ENCODE results near the gene PCED1B.

The PCED1B gene

GRCh38 chr12:47088021-47088944, 8.9 kb downstream of the PCED1B start:
- DNase-seq (ENCODE audit: low read depth) = no peak
- no peak for TF ChIP-seq CTCF (IDR thresholded peaks at IDR 0.05; ENCODE audit: insufficient read depth, low read depth, low read length, missing control alignments)
- no peak overlapping the region for H3K4me3 ChIP-seq (ENCODE audit: low read depth, low read length)

- TF ChIP-seq CTCF (IDR thresholded peaks at IDR 0.05; ENCODE audit: insufficient read depth, low read depth, low read length, missing control alignments) = no peak
- no peak for DNase-seq (ENCODE audit: low read depth)
- H3K4me3 ChIP-seq (ENCODE audit: low read depth, low read length) = no peak overlapping the region
These were observed 11.6 kb downstream of the PCED1B start for GRCh38 chr12:47091009-47091408.

GRCh38 chr12:47094804-47095203, 15.4 kb downstream of the PCED1B start:
- DNase-seq (ENCODE audit: low read depth) = no peak
- TF ChIP-seq CTCF (IDR thresholded peaks at IDR 0.05; ENCODE audit: insufficient read depth, low read depth, low read length, missing control alignments) = no peak
- H3K4me3 ChIP-seq (ENCODE audit: low read depth, low read length) = no peak overlapping the region

DNA sequence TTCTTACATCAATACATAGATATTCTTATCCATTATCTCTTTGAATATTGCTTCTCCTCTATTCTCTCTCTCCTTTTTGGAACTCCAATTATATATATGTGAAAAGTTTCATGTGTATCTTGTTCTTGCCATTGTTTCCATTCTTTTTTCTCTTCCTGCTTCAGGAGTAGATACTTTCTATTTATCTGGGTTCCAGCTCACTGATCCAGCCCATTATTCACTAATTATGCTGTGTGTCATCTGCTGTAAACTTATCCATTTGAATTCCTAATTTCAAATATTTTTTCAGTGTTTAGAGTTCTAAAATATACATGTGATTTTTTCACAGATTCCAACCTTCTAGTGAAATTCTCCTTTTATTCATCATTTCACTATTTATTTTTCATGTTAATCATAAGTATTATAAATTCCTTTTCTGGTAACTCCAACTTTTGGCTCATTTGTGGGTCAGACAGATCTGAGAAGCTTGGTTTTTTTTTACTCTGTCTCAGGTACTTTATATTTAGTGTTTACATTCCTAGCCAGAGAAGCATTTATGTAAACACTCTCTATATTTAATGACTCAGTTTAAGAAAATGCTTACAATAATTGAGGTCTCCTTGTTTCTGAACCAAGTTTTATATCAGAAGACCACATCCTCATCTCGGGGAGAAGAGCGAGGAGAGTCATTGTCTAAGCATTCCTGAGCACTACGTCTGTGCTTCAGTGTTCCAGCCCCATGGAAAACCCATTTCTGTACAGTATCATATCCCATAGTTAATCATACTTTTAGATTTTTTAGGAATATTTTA, 16.2 kb downstream of the PCED1B start:
- no peak overlapping the region for H3K4me3 ChIP-seq (ENCODE audit: low read depth, low read length)
- TF ChIP-seq CTCF (IDR thresholded peaks at IDR 0.05; ENCODE audit: insufficient read depth, low read depth, low read length, missing control alignments) = no peak
- DNase-seq (ENCODE audit: low read depth) = no peak

GRCh38 chr12:47097276-47097896, 18.0 kb downstream of the PCED1B start:
- DNase-seq (ENCODE audit: low read depth) = no peak
- no peak overlapping the region for H3K4me3 ChIP-seq (ENCODE audit: low read depth, low read length)
- no peak for TF ChIP-seq CTCF (IDR thresholded peaks at IDR 0.05; ENCODE audit: insufficient read depth, low read depth, low read length, missing control alignments)

DNA sequence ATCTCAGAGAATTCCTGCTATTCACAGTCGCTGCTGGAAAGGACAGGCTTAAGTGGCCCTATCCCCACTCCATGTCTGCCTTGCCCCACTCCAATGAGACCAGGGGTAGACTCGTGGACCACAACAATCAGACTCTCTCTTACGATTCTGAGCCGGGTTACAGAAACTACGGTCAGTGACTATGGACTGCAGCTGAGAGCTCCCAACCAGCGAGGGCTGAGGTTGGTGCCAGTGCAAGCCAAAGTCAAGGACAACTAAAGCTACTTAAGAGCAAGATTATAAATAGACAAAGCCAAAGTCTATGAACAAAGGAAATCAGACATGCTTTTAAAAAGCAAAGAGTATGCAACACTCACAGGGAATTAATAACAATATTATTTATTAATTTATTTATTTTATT, 18.7 kb downstream of the PCED1B start:
- no peak for DNase-seq (ENCODE audit: low read depth)
- TF ChIP-seq CTCF (IDR thresholded peaks at IDR 0.05; ENCODE audit: insufficient read depth, low read depth, low read length, missing control alignments) = no peak
- no peak overlapping the region for H3K4me3 ChIP-seq (ENCODE audit: low read depth, low read length)
